Activated naive CD4-positive, alpha-beta T cell (primary cell): Measurements from ENCODE around the gene ARHGEF2.

Source experiments
- DNase-seq, 4 experiments: peaks; one replicate each; lab custom pipeline; 2025; lab: John Stamatoyannopoulos, UW

The ARHGEF2 gene

GRCh38 chr1:155911156-155912055 is 66.9 kb downstream of the ARHGEF2 start, which contains the start of gene RIT1:
TSS of gene RIT1 (minus strand) at chr1:155911349. CDS start at chr1:155910761, 588 bp downstream.
- DNase-seq: peak; percentile 44 to 77 (median 62)

GRCh38 chr1:155910621-155911121 is 67.7 kb downstream of the ARHGEF2 start:
- no peak for DNase-seq

- DNase-seq: no peak
These were observed 68.5 kb downstream of the ARHGEF2 start for GRCh38 chr1:155909894-155910293.

- DNase-seq: no peak
These were observed 74.1 kb downstream of the ARHGEF2 start for GRCh38 chr1:155904261-155904660.

- DNase-seq: no peak
These were observed 78.2 kb downstream of the ARHGEF2 start for GRCh38 chr1:155900161-155900560.

GRCh38 chr1:155899683-155900082 is 78.7 kb downstream of the ARHGEF2 start:
- no peak for DNase-seq

- no peak for DNase-seq
These were observed 79.5 kb downstream of the ARHGEF2 start for GRCh38 chr1:155898888-155899287.

- DNase-seq: no peak
These were observed 80.6 kb downstream of the ARHGEF2 start for GRCh38 chr1:155897746-155898145.
